H1 (cell line): ENCODE measurements around the gene FSTL4. TPM values are rescaled to one million over a fixed set of nuclear protein-coding genes. Genes with fewer than 3 reads are reported as not detected.

Experiments
- CHD7 ChIP-seq: fragments of 300-600 bp; sonication (generic); IDR thresholded peaks from 2 replicates; pipeline ENCODE4 v1.7.1; 2012; ENCODE audit warnings: low read length, moderate library complexity, mild to moderate bottlenecking, inconsistent platforms; ENCODE audit not compliant: insufficient replicate concordance
- CREB1 ChIP-seq: IDR thresholded peaks from 2 replicates; pipeline ENCODE4 v1.6.1; 2012; ENCODE audit warnings: inconsistent platforms
- HDAC2 ChIP-seq, 2 experiments: fragments of 300-600 bp in 1 of 2; sonication (generic) in 1 of 2; IDR thresholded peaks; 2 replicates each; pipeline ENCODE4 v1.6.1; 2011 to 2012; ENCODE audit warnings: low read depth in 2 of 2, low read length in 2 of 2, mild to moderate bottlenecking in 2 of 2, moderate library complexity in 2 of 2, borderline replicate concordance in 1 of 2, inconsistent platforms in 1 of 2
- RNF2 ChIP-seq: fragments of 200-900, 300-1000 bp; sonication (generic); IDR thresholded peaks from 2 replicates; pipeline ENCODE4 v1.7.1; 2016; ENCODE audit warnings: borderline replicate concordance, low read depth, mild to moderate bottlenecking, antibody characterized with exemption, low read length; ENCODE audit not compliant: poor library complexity, severe bottlenecking; ENCODE audit errors: missing control alignments
- SIRT6 ChIP-seq: IDR thresholded peaks from one replicate; pipeline ENCODE4 v1.7.1; 2012; ENCODE audit warnings: low read length, inconsistent platforms
- SP2 ChIP-seq: IDR thresholded peaks from 2 replicates; pipeline ENCODE4 v1.6.1; 2012; ENCODE audit warnings: mild to moderate bottlenecking, low read length, inconsistent platforms
- SRF ChIP-seq: IDR thresholded peaks from 2 replicates; pipeline ENCODE4 v1.6.1; 2011; ENCODE audit warnings: mild to moderate bottlenecking, low read depth, low read length, moderate library complexity
- polyA plus RNA-seq, 7 experiments: library from polyadenylated mRNA; depleted of rRNA in 3 of 7; stranded (reverse) in 5 of 7; unstranded in 2 of 7; fragments of >200 nt in 5 of 7; fragments of 200-250 nt in 2 of 7; gene quantifications; 1 replicate in 5 of 7; 2 replicates in 1 of 7; 4 replicates in 1 of 7; pipeline versions ENCODE4 v1.2.1 to v1.2.3, GENCODE V29; 2011 to 2013; ENCODE audit warnings: missing spikeins in 2 of 7, mixed read lengths in 2 of 7
- total RNA-seq: library from RNA; stranded (reverse); fragmentation: NEBNext Ultra II Directional; extraction: Animal tissue kit (Norgen Biotek cat#: 25700); gene quantifications from 2 replicates; pipeline ENCODE4 v1.2.1, GENCODE V29; 2021

The FSTL4 gene
- total and polyA plus RNA-seq, 2 of the 8 experiments (the other 6 are each of a cell fraction or from before 2014, with no cell fraction given) = 3.1 to 4.1 TPM

- TF ChIP-seq CHD7 (no peak), SIRT6 (no peak), SRF (no peak), CREB1 (no peak), RNF2 (no peak), SP2 (no peak), HDAC2 (IDR thresholded peaks at IDR 0.05; ENCODE audit: borderline replicate concordance in 1 of 2, low read depth in 2 of 2, low read length in 2 of 2) (no peak)
Observed at GRCh38 chr5:133381571-133382365, 230.6 kb downstream of the FSTL4 start (continued).
